ENCODE data around the gene KCNIP1. TPM values are rescaled to one million over a fixed set of nuclear protein-coding genes. Genes with fewer than 3 reads are reported as not detected.
A peak's percentile ranks its signal among the peaks of the same experiment; 100 is the strongest.

Gene KCNIP1
- total and polyA plus RNA-seq, 2 of the 8 experiments (the other 6 are each of a cell fraction or from before 2014, with no cell fraction given) = 0.52 to 0.83 TPM

DNA sequence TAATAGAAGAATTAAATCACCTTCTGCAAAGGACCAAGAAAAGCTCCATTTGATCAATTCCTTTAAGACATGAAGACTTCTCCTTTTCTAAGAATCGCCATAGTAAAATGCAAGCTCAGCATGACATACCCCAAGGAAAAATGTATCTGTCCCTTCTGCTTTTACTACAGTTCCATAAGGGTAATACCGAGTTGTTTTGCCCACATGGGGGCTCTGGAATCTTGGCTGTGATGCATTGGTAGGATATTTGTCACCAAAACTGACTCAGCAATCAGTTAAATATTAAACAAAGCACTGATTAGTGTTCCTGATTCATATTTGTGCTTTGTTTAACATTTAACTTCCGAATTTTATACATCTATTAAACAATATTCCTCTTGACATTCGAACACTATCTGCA is 24.3 kb upstream of the KCNIP1 start (continued):
- TF ChIP-seq HDAC6 (IDR thresholded peaks at IDR 0.05; ENCODE audit: low read depth, low read length) (no peak), SUZ12 (IDR thresholded peaks at IDR 0.05; ENCODE audit: low read length) (no peak), ZNF274 (IDR thresholded peaks at IDR 0.05; ENCODE audit: borderline replicate concordance, extremely low read depth, low read length) (no peak), MAFK (IDR thresholded peaks at IDR 0.05; ENCODE audit: low read depth, low read length) (peak; percentile 77), CTBP2 (IDR thresholded peaks at IDR 0.05; ENCODE audit: borderline replicate concordance, insufficient read depth, insufficient read length, low read length) (no peak), EP300 (IDR thresholded peaks at IDR 0.05; ENCODE audit: borderline replicate concordance in 1 of 2, low read depth in 2 of 2, low read length in 2 of 2) (no peak), GTF2F1 (IDR thresholded peaks at IDR 0.05; ENCODE audit: borderline replicate concordance, low read depth, low read length) (no peak), BACH1 (IDR thresholded peaks at IDR 0.05; ENCODE audit: low read length) (peak; percentile 69)

All from H1 (cell line).